Panc1 (cell line): ENCODE data around the gene COP1.

Source experiments
- CTCF ChIP-seq: fragments of 450-650 bp; IDR thresholded peaks from 2 replicates; pipeline ENCODE4 v1.5.1; 2017; ENCODE audit warnings: mild to moderate bottlenecking
- REST ChIP-seq, 2 experiments: IDR thresholded peaks; 2 replicates each; pipeline ENCODE4 v1.6.1; 2011 to 2012; ENCODE audit warnings: low read depth in 2 of 2, control low read depth in 1 of 2, low read length in 1 of 2, mild to moderate bottlenecking in 1 of 2, moderate library complexity in 1 of 2; ENCODE audit not compliant: insufficient read depth in 1 of 2

GRCh38 chr1:176187001-176187400, 20.1 kb downstream of the COP1 start:
- TF ChIP-seq CTCF (no peak), REST (IDR thresholded peaks at IDR 0.05; ENCODE audit: insufficient read depth in 1 of 2, low read depth in 2 of 2, low read length in 1 of 2) (no peak)
